Vagina (tissue), 2 donors: ENCODE data around the gene SEPTIN1.

ENCODE experiments used
- CTCF ChIP-seq, 3 experiments: fragments of 450-650 bp in 2 of 3; fragments of 200-600 bp in 1 of 3; sonication (generic) in 1 of 3; IDR thresholded peaks; one replicate each; pipeline ENCODE4 v1.5.1; 2017 to 2019; ENCODE audit warnings: antibody characterized with exemption in 3 of 3, mild to moderate bottlenecking in 2 of 3, moderate library complexity in 2 of 3
- POLR2A ChIP-seq, 2 donors: fragments of 450-650 bp; IDR thresholded peaks; one replicate each; pipeline ENCODE4 v1.6.1; 2017; ENCODE audit warnings: antibody characterized with exemption in 2 of 2, mild to moderate bottlenecking in 2 of 2, moderate library complexity in 2 of 2

- TF ChIP-seq CTCF (IDR thresholded peaks at IDR 0.05) (no peak), POLR2A (IDR thresholded peaks at IDR 0.05) (no peak)
Observed at GRCh38 chr16:30401768-30402425, 19.5 kb upstream of the SEPTIN1 start.
